Measurements from ENCODE around the gene GBA3.

GRCh38 chr4:22683726-22684125 lies 9.0 kb upstream of the GBA3 start:
- TF ChIP-seq CTCF (conservative IDR thresholded peaks at IDR 0.05; ENCODE audit: low read depth in 2 of 2) = no peak
- TF ChIP-seq JUNB (IDR thresholded peaks at IDR 0.05; ENCODE audit: unreplicated experiment) = no peak
- no peak for TF ChIP-seq CREB1 (CRISPR knock-in tag; IDR thresholded peaks at IDR 0.05; ENCODE audit: low read depth)
- TF ChIP-seq ZNF114 (CRISPR knock-in tag; IDR thresholded peaks at IDR 0.05) = no peak
- no peak for TF ChIP-seq POLR2AphosphoS5 (IDR thresholded peaks at IDR 0.05; ENCODE audit: low read depth)
- TF ChIP-seq, protein P1, sequence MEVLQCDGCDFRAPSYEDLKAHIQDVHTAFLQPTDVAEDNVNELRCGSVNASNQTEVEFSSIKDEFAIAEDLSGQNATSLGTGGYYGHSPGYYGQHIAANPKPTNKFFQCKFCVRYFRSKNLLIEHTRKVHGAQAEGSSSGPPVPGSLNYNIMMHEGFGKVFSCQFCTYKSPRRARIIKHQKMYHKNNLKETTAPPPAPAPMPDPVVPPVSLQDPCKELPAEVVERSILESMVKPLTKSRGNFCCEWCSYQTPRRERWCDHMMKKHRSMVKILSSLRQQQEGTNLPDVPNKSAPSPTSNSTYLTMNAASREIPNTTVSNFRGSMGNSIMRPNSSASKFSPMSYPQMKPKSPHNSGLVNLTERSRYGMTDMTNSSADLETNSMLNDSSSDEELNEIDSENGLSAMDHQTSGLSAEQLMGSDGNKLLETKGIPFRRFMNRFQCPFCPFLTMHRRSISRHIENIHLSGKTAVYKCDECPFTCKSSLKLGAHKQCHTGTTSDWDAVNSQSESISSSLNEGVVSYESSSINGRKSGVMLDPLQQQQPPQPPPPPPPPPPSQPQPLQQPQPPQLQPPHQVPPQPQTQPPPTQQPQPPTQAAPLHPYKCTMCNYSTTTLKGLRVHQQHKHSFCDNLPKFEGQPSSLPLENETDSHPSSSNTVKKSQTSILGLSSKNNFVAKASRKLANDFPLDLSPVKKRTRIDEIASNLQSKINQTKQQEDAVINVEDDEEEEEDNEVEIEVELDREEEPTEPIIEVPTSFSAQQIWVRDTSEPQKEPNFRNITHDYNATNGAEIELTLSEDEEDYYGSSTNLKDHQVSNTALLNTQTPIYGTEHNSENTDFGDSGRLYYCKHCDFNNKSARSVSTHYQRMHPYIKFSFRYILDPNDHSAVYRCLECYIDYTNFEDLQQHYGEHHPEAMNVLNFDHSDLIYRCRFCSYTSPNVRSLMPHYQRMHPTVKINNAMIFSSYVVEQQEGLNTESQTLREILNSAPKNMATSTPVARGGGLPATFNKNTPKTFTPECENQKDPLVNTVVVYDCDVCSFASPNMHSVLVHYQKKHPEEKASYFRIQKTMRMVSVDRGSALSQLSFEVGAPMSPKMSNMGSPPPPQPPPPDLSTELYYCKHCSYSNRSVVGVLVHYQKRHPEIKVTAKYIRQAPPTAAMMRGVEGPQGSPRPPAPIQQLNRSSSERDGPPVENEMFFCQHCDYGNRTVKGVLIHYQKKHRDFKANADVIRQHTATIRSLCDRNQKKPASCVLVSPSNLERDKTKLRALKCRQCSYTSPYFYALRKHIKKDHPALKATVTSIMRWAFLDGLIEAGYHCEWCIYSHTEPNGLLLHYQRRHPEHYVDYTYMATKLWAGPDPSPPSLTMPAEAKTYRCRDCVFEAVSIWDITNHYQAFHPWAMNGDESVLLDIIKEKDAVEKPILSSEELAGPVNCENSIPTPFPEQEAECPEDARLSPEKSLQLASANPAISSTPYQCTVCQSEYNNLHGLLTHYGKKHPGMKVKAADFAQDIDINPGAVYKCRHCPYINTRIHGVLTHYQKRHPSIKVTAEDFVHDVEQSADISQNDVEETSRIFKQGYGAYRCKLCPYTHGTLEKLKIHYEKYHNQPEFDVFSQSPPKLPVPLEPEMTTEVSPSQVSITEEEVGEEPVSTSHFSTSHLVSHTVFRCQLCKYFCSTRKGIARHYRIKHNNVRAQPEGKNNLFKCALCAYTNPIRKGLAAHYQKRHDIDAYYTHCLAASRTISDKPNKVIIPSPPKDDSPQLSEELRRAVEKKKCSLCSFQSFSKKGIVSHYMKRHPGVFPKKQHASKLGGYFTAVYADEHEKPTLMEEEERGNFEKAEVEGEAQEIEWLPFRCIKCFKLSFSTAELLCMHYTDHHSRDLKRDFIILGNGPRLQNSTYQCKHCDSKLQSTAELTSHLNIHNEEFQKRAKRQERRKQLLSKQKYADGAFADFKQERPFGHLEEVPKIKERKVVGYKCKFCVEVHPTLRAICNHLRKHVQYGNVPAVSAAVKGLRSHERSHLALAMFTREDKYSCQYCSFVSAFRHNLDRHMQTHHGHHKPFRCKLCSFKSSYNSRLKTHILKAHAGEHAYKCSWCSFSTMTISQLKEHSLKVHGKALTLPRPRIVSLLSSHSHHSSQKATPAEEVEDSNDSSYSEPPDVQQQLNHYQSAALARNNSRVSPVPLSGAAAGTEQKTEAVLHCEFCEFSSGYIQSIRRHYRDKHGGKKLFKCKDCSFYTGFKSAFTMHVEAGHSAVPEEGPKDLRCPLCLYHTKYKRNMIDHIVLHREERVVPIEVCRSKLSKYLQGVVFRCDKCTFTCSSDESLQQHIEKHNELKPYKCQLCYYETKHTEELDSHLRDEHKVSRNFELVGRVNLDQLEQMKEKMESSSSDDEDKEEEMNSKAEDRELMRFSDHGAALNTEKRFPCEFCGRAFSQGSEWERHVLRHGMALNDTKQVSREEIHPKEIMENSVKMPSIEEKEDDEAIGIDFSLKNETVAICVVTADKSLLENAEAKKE (CRISPR knock-in tag; IDR thresholded peaks at IDR 0.05) = no peak
- TF ChIP-seq, protein P2, sequence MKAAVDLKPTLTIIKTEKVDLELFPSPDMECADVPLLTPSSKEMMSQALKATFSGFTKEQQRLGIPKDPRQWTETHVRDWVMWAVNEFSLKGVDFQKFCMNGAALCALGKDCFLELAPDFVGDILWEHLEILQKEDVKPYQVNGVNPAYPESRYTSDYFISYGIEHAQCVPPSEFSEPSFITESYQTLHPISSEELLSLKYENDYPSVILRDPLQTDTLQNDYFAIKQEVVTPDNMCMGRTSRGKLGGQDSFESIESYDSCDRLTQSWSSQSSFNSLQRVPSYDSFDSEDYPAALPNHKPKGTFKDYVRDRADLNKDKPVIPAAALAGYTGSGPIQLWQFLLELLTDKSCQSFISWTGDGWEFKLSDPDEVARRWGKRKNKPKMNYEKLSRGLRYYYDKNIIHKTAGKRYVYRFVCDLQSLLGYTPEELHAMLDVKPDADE (IDR thresholded peaks at IDR 0.05) = no peak
- no peak for TF ChIP-seq EZH2 (IDR thresholded peaks at IDR 0.05; ENCODE audit: low read depth, unreplicated experiment)
- TF ChIP-seq, protein P3, sequence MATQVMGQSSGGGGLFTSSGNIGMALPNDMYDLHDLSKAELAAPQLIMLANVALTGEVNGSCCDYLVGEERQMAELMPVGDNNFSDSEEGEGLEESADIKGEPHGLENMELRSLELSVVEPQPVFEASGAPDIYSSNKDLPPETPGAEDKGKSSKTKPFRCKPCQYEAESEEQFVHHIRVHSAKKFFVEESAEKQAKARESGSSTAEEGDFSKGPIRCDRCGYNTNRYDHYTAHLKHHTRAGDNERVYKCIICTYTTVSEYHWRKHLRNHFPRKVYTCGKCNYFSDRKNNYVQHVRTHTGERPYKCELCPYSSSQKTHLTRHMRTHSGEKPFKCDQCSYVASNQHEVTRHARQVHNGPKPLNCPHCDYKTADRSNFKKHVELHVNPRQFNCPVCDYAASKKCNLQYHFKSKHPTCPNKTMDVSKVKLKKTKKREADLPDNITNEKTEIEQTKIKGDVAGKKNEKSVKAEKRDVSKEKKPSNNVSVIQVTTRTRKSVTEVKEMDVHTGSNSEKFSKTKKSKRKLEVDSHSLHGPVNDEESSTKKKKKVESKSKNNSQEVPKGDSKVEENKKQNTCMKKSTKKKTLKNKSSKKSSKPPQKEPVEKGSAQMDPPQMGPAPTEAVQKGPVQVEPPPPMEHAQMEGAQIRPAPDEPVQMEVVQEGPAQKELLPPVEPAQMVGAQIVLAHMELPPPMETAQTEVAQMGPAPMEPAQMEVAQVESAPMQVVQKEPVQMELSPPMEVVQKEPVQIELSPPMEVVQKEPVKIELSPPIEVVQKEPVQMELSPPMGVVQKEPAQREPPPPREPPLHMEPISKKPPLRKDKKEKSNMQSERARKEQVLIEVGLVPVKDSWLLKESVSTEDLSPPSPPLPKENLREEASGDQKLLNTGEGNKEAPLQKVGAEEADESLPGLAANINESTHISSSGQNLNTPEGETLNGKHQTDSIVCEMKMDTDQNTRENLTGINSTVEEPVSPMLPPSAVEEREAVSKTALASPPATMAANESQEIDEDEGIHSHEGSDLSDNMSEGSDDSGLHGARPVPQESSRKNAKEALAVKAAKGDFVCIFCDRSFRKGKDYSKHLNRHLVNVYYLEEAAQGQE (IDR thresholded peaks at IDR 0.05; ENCODE audit: unreplicated experiment) = no peak
